Stimulated activated CD4-positive, alpha-beta T cell treated with anti-CD3 and anti-CD28 coated beads, Interleukin-12 subunit alpha, Interleukin-12 subunit beta, amount 100 ng/mL, for 48 hours (primary cell): Measurements from ENCODE around the gene AKTIP.
"Not testable (repeated sequence)": the region's sequence is repeated elsewhere in the genome, so short reads cannot be mapped to it uniquely, and the experiment has no call there.

Source experiments
- DNase-seq, 3 donors: peaks; one replicate each; pipeline ENCODE4 v3.0.0-alpha.2; 2020; ENCODE audit warnings: low read depth in 2 of 3, low spot score in 1 of 3

AKTIP gene

GRCh38 chr16:53517851-53518250 is 14.8 kb upstream of the AKTIP start:
- no peak for DNase-seq

- DNase-seq, result no peak
These were observed 12.8 kb upstream of the AKTIP start for GRCh38 chr16:53515811-53516210.

DNA sequence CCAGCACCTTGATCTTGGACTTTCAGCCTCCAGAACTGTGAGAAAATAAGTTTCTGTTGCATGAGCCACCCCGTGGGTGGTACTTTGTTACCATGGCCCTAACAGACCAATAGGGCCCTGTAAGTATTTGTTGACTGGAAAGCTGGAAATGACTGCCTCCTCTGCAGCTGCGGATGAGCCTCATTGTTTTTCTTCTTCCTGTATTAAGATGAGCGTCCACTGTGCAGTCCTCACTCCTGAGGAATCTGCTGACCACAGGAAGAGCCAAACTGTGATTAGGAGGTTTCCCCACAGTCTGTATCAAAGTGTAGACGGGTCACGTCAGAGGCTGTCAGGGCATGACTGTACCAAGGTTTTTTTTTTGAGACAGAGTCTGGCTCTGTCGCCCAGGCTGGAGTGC is 12.2 kb upstream of the AKTIP start:
- DNase-seq, result no peak

- not testable (repeated sequence) for DNase-seq
These were observed 9.8 kb upstream of the AKTIP start for GRCh38 chr16:53512795-53513194.

DNA sequence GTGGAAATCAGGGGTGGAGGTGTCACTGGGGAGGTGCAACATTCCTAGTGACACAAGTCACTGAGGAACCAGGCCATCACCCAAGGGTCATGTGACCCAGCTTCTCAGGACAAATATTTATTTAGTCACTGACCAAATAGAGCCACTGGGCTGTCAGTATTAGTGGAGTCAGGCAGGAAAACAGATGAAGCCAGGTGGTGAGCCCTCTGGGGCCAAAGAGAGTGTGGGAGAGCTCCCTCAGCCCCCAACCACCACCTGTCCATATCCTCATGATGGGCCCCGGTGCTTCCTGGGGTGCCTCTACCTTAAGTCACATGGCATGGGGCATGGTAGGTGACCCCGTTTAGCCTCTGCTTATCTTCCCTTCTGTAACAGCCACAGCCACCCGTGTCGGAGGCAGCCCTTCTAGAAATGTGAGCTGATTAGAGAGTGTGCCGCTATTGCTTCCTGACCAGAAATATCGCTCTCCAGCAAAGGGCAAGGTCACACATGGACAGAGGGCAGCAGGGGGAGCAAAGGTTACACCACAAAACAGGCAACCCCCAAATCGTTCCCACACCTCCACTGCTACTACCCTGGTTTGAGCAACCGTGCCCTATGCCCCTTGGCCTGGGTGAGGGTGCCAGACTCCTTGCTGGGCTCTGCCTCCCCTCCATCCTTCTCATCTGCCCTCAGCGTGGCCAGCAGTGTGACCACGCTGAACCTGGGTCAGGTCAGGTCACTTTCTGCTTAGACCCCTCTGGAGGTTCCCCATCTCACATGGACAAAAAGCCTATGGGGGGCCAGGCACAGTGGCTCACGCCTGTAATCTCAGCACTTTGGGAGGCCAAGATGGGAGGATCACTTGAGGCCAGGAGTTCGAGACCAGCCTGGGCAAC is 8.6 kb upstream of the AKTIP start:
- no peak for DNase-seq

DNA sequence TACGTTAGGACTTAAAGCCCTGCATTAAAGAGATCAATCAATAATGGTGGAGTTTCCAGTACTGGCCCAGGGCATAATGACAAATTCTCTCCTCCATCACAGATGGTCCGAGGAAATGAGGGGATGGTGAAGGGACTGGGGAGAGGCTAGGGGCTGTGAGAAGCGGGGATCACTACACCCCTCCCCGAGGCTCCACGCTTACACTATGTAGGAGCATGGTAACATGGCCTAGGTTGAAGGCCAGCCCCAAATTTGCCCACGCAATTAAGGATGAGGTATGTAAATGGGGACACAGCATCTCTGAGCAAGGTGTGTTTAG is 8.0 kb upstream of the AKTIP start:
- no peak for DNase-seq

DNA sequence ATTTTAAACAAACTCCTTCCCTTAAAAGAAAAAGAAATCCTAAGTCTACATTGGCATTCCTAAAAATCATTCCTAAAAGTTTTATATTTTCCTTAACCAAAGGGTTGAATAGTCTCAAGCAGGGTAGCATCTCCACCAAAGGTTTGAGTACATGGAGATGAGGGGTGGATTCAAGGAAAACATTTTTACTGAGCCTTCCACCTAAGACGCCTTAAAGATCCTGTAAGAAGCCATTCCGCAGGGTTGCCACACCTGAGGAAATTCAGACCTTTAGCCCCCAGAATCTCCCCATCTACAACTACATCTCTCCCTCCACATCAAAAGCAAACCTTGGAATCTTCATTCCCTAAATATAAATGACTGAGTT is 7.7 kb upstream of the AKTIP start:
- DNase-seq, result no peak

DNA sequence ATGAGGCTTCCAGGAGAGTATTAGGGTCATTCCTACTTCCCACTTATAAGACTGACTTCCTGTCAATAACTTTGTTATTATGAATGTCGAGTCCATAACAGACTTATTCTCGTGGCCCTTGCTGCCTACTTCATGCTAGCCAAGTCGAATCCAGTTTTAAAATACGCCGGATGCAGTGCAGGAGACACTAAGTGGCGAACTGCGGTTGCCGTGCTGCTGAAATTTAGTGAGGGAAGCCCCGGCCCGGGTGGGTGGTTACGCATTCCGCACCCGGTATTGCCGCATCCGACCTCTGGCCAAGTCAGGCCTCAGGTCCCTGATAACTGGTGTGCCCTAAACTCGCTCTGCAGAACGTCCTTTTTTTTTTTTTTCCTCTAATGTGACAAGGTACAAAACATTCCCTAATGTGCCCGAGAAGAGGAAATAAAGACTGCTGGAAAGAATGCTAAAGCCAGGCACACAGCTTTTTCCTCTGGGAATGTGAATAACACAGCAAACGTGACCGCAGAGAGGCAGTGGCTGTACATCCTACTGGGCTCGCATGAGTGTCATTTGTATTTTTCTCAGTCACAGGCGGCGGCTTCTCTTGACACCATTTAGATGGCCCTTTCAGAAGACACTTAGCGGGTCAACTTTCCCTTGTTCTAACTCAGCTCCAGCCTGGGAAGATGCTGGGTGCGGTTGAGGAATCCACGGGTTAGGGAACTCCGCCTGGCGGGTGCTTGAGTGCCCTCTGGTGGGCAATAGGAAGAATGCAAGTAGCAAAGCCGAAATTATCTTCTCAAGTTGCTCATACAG is 7.1 kb upstream of the AKTIP start:
- DNase-seq, result peak in 1 of 3 donors; percentile 51

DNA sequence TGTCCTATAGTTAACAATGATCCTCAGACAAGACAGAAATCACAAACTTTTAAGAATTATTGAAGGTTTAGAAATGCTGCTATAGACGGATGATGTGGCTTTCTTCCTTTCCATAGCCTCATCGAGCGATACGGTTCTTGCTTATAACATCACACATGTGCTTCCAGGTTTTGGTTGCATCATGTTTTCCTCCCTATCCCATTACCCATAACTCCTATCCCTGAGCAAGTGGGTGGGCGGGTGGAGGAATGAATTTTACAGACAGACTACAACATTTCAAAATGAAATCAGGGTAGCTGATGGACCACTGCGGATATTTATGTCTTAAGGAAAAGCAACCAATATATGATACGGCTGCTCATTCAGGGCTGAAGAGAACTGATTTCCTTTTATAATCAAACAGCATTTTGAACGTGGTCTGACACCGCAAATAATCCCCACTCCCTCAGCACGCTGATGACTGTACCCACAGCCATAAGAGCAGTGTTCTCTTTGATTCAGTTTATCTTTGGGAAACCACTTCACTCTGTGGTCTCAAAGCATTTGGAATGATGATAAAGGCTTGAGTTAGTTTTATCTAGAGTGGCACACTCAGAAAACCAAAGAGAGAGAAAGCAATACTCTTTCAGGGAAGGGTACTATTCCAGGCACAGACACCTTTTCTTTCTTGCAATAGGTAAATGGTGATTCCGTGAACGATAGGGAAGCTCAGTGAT is 4.6 kb upstream of the AKTIP start:
- no peak for DNase-seq

DNA sequence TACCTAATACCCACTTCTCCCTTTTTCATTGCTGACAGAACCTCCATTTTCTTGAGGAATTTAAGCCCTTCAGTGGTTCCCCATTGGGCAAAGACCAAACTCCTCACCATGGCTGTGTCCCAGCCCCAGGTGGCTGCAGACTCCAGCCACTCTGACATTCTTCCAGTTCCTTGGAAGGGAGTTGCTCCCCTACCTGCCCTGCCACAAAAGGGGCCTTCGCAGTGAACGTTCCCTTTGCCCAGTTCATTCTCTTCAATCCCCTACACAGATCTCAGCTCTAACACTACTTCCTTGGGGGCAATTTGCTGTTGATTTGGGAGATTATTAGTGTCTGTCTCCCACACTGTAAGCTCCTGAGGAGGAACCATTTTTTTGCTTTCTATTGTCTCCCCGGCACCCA is 3.2 kb upstream of the AKTIP start:
- DNase-seq, result no peak

GRCh38 chr16:53504665-53505064 is 1.7 kb upstream of the AKTIP start:
- no peak for DNase-seq

DNA sequence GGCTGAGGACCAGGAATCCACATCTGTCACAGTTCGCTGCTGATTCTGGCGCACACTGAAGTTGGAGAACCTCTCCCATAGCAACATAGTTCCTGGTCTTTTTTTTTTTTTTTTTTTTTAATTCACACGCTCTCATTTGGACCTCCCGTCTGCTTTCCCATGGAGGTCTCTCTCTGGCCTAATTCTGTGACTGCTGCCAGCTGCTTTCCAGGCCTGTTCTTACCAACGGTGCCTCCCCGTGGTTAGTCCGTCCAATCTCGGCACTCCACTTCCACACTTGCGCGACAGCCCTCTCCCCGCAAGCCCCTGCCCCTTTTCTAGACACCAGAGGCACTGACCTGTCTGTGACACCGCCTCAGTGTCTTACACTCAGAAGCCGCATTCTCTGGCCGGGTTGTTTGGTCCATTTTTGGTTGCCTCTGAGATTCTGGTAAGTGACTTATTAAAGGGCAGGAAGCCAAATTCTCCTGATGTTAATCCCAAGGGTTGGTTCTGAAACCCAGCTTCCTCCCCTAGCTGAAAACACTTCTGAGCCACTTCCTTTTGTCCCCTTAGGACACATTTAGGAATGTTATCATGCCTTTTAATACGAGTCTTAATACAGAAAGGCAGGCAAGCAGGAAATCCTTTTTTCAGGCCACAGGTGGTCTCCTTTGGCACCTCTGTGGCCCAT is 1.1 kb upstream of the AKTIP start:
- DNase-seq, result no peak

DNA sequence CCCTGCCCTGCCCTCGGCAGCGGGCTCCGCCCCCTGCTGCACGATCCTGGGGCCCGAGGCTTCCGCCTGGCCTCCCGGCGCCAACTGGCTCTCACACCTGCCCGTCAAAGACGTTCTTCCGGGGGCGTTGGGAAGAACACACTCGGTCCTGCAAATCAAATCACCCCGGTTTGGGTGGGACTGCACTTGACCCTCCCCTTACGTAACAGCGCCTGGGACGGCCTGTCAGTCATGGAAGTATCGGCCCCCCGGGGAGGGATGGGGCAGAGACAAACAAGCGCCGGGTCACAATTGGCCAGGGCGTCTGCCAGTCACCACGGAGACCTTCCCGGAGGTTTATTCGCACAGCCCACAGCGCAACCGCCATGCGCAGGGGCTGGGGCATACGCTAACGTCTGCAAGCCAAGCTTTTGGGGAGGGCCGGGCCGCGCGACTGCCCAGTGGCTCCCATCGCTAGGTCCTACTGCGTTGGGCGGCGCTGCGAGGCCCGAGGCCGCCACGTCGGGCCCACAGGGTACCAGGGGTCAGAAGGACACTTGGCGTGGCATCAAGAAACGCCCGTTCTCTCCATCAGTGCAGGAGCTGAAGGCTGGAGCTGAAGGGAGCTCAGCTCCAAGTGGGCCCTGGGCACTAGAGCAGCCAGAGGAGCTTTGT is 388 bp upstream of the AKTIP start:
- DNase-seq, result peak; percentile 99

DNA sequence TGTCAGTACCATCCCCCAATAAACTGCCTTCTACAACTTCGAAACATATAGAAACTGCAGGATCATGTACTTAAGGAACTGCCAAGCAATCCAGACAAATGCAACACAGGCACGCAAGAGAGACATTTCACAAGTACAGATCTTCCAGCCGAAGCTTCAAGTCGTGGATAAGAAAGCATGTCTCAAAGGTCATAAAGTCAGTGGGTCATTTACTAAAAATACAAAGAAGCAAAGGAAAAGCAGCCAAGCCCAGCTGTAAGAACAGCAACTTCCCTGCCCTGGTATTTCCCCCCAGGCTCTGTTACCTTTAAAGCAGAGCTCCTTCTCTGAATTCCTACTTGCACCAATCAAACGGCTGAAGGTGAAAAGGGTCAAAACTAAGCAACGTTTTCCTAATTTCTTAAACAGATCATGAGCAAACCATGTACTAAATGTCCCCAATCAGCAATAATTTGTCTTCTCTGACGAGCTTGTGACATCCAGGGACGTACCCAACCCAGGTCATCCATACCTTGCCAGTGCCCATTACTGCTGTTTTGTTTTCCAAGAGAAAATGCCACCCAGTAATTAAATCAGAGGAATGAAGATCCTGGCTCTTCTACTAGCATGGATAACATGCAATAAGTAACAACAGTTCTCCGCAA is 1.7 kb downstream of the AKTIP start:
- no peak for DNase-seq

- no peak for DNase-seq
These were observed 4.0 kb downstream of the AKTIP start for GRCh38 chr16:53498984-53499383.

DNA sequence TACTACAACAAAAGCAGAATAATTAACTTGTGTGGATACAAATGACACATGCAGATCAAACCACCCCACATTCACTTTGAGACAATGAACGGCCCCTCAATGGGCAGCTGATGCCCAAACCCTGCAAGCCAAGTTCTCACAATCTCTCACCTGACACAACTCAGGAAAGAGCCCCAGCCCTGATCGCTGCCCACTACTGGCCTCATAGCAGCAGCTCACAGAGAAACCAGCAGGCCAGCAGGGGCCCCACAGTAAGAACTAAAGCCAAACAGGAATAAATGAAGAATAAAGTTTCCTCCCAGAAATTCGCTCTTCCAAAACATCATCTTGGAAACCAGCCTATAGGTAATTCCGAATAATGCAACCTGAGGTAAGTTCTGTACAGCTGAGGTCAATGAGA is 7.7 kb downstream of the AKTIP start:
- DNase-seq, result no peak

DNA sequence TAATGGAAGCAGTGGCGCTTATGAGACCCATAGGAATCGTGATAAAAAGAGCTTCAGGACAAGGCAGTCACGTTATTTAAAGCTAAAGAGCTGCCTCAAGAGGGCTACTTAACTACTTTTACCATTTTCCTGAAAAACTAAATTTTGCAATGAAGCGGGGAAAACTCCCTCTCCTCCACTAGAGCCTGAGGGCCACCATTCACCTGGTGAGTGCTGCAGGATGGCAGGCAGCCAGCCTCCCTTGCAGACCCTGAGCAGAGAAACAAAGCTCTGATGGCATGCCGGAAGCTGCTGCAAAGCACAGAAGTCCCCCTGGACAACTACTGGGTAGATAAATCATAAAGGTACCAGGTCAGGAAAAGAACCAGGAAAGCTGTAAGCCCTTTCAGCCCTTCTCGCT is 8.4 kb downstream of the AKTIP start:
- DNase-seq, result no peak

DNA sequence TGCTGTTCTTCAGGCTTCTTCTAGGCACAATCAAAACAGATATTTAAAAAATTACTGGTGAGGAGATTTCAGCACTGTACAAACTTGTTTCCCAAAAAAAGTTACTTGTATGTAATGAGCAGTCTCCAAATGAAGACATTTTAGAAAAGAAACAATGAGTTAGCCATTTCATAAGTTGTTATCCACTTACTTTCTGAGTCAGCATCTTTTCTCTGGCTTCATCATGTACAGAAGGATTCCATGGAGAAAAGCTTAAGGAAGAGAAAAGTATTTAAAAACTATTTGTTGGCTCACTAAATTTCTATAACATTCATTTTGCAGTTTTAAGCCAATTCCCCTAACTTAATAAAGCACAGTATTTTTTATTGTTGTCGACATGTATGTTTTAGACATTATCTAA is 10.5 kb downstream of the AKTIP start:
- DNase-seq, result no peak

DNA sequence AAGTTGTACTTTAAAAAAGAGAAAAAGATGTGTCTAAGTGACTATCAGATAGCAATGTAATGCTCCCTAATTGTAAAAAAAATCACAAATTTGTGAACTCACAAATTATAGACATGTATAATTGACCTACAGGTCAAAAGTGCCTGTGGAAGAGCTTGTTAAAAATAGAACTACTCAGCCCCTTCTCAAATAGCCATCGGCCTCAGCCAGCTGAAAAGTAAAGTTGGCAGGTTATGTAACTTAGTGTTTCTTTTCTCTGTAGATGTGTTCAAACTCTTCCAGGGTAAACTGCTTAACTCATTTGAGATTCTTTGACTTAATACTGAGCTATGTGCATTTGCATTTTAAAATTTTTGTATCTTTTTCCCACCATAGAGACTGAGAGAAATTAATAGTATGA is 13.3 kb downstream of the AKTIP start:
- no peak for DNase-seq

GRCh38 chr16:53486230-53486629 is 16.8 kb downstream of the AKTIP start:
- DNase-seq, result no peak
